NCI-H460 (cell line): Measurements from ENCODE around the gene ZNF331. TPM values are rescaled to one million over a fixed set of nuclear protein-coding genes. Genes with fewer than 3 reads are reported as not detected.

ENCODE experiments used
- DNase-seq: peaks from one replicate; pipeline ENCODE4 v3.0.0-alpha.2; 2016; ENCODE audit warnings: low read depth; ENCODE audit errors: extremely low read depth
- total RNA-seq: library from RNA; depleted of rRNA; stranded (reverse); fragments of >200 nt; shearing (Covaris generic); gene quantifications from 2 replicates; pipeline ENCODE4 v1.2.3, GENCODE V29; 2014

Gene ZNF331
- total RNA-seq, 1 experiment from 2014 or later, result 0.07 TPM

DNA sequence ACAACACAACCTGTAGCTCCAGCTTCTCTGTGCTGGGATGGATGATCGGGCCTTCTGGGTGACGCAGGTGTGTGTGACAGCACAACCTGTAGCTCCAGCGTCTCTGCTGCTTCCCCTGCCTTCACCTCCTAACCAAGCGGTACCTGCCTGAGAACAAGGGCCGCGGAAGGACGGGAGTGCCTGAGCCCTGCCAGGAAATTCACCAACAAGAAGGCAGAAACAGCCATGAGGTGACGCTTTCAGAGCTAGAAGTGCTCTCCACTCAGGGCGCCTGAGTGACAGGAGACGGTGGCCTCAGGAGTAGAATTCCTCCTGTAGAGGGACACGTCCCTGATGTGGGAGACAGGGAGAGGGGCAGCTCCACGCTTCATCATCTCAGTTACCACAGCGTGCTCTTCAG lies 17.4 kb downstream of the ZNF331 start:
- no peak for DNase-seq

GRCh38 chr19:53571339-53571738 lies 33.4 kb downstream of the ZNF331 start:
- DNase-seq, result no peak

DNA sequence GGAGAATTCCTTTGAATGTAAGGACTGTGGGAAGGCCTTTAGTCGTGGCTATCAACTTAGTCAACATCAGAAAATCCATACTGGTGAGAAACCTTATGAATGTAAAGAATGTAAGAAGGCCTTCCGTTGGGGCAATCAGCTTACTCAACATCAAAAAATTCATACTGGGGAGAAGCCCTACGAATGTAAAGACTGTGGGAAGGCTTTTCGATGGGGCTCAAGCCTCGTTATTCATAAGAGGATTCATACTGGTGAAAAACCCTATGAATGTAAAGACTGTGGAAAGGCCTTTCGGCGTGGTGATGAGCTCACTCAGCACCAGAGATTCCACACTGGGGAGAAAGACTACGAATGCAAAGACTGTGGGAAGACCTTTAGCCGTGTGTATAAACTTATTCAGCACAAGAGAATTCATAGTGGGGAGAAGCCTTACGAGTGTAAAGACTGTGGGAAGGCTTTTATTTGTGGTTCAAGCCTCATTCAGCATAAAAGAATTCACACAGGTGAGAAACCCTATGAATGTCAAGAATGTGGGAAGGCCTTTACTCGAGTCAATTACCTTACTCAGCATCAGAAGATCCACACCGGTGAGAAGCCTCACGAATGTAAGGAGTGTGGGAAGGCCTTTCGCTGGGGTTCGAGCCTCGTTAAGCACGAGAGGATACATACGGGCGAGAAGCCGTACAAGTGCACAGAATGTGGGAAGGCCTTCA lies 39.2 kb downstream of the ZNF331 start:
- no peak for DNase-seq

DNA sequence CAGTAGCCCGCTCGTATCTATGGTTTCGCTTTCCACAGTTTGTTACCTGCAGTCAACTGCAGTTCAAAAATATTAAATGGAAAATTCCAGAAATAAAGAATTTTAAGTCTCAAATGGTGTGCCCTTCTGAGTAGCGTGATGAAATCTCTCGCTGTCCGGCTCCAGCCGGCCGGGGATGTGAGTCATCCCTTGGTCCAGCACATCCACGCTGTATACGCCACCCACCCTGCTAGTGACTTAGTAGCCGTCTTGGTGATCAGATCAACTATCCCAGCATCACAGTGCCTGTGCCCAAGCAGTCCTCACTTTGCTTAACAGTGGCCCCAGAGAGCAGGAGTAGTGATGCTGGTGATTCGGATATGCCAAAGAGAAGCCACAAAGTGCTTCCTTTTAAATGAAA lies 40.0 kb downstream of the ZNF331 start:
- no peak for DNase-seq

DNA sequence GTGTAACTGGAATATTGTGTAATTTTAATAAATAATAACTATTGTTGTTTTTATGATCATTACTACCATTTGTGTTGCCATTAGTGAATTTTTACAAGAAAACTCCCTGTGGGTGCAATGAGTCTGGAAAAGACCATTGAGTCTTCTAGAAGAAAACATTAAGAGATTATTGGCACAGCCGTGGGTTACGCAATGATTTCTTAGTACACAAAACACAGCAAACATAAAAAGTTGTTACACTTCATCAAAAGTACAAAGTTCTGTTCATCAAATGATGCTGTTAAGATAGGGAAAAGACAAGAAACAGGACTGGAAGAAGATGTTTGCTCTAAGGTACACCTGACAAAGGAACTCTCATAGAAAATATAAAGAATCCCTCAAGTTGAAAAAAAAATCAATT lies 41.6 kb downstream of the ZNF331 start:
- DNase-seq, result no peak

DNA sequence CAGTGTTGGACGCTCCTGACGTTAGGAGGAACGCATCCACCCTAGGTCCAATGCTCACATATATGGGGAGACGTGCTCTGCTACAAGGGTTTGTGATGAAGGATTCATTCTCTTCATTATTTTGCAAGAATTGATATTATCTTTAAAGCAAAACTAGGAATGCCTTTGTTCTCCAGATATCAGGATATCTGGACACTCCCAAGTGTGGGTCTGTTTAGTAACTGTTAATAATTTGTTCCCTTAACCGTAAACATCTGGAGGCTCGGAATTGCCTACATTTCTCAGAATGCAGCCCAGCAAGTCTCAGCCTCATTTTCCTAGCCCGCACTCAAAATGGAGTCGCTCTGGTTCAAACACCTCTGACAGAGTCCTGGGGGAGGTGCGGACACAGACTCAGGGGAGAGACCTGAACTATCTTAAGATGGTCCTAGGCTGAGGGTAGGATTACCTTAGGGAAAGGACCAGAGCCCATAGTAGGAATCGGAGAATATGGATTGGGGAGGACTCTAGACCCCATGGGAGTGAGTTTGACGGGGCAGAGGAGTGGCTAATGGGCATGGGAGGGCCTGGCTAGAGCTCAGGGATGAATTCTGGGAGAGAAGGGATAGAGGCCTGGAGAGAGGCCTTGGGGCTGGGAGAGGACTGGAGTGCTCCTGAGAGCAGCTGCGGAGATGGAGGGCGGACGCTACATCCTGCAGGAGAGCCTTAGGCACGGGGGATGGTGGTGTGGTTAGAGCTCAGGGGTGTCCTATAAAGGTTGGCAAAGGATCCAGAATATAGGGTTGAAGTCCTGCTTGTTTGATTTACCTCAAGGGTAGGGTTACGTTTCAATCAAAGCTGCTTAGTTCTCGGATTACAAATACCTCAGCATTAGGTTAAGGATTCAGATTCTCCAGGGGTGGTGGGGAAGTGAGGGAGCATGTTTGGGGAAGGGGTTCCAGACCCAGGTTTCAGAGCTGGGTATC lies 43.2 kb downstream of the ZNF331 start:
- DNase-seq, result no peak

DNA sequence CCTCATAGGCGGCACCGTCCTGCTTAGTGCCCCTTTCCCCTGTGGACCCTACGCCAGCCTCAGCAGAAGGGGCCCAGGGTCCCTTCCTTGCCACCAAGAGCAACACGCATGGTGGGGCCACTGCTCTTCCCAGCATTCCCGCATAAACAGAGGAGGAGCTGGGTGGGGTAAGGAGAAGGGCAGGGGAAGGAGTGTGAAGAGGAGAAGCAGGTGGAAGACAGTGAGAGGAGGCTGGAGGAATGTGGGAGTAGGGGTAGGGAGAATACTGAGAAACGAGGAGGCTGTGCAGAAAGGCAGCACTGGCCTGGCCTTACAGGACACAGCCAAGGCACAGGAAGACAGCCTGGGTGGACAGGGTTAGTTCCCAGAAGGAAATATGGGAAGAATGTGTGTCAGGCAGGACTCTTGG lies 43.9 kb downstream of the ZNF331 start:
- no peak for DNase-seq

- DNase-seq, result no peak
Measured at GRCh38 chr19:53583181-53583580, 45.2 kb downstream of the ZNF331 start.

DNA sequence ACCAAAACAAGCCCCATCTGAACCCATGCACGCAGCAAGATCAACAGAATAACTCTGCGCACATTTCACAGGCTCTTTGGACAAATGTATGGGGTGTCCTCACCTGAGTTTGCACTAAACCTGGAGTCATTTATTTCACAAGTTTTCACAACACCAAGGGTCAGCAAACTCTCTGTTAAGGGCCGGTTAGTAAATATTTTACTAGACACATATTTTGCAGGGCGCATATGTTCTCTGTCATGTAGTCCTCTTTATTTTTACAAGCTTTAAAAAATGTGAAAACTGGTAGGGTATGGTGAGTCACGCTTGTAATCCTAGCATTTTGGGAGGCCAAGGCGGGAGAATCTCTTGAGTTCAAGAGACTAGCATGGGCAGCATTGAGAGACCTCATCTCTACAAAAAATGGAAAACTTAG lies 48.3 kb downstream of the ZNF331 start:
- no peak for DNase-seq

GRCh38 chr19:53594811-53595509 lies 57.0 kb downstream of the ZNF331 start:
- DNase-seq, result no peak

GRCh38 chr19:53595510-53595867 lies 57.5 kb downstream of the ZNF331 start:
- DNase-seq, result no peak

DNA sequence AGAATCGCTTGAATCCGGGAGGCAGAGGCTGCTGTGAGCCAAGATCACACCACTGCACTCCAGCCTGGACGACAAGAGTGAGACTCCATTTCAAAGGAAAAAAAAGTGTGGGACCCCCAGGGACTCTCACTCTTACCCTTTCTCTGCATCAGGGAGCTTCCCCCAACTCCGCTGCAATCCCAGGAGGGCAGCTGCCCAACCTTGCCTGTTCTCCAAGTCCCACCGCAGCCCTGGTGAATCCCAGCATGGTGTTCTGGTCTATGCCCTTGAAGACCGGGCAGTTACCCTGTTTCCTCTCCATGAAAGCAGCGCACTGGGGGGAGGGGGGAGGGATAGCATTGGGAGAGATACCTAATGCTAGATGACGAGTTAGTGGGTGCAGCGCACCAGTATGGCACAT lies 58.1 kb downstream of the ZNF331 start:
- no peak for DNase-seq

DNA sequence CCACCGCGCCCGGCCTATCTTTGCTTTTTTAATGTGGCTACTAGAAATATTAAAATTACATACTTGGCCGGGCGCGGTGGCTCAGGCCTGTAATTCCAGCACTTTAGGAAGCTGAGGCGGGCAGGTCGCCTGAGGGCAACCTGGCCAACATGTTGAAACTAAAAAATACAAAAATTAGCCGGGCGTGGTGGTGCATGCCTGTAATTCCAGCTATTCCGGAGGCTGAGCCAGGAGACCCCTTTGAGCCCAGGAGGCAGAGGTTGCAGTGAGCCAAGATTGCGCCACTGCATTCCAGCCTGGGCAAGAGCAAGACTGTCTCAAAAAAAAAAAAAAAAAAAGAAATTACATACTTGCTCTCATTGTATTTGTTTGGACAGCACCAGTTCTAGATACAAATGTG lies 59.1 kb downstream of the ZNF331 start:
- DNase-seq, result no peak

DNA sequence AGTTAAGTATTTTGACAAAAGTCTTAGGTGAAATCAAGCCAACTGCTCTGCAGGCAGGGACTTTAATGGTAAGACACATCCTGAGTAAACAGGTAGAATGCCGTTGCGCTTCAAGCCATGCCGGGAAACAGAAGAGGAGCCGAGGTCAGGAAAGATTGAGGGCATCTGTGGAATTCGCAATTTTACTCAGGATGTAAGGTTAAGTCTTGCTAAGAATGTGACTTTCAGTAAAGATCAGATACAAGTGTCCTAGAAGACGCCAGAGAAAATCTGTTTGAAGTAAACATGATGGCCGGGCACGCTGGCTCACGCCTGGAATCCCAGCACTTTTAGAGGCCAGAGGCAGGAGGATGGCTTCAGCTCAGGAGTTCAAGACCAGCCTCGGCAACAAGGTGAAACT lies 60.4 kb downstream of the ZNF331 start:
- DNase-seq, result no peak

DNA sequence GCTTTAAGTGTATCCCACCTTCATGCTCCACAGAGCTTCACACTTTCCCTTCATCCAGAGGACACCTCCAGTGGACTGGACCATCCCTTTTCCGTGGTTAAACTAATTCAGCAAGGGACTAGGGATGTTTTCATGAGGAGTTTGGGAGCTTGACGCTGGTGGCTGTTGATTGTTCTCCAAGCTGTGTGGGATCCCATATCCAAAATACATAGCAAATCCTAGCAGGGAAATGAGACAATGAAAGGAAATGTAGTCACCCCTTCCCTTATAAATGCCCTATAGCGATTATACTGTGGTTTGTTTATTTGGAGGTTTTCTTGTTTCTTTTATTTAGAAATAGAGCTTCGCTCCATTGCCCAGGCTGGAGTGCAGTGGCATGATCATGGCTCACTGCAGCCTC lies 62.3 kb downstream of the ZNF331 start:
- no peak for DNase-seq

DNA sequence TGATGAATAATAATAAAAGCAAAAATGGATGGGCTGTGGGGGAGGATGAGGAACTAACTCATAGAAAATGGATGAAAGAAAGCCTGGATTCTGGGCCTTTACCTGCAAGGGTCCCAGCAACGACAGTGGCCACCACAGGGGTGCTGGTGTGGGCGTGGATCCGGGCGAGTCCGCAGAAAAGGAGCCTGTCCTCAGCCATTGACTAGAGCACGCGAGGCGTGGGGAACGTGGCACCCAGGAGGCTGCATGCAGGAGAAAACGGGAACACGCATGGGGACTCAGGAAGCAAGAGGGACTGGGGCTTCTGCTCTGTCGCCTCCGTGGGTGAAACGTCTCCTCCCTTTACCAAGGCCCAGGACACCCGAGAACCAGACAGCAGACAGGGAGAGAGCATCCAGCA lies 68.1 kb downstream of the ZNF331 start:
- no peak for DNase-seq

- DNase-seq, result no peak
Measured at GRCh38 chr19:53608381-53608780, 70.4 kb downstream of the ZNF331 start.

DNA sequence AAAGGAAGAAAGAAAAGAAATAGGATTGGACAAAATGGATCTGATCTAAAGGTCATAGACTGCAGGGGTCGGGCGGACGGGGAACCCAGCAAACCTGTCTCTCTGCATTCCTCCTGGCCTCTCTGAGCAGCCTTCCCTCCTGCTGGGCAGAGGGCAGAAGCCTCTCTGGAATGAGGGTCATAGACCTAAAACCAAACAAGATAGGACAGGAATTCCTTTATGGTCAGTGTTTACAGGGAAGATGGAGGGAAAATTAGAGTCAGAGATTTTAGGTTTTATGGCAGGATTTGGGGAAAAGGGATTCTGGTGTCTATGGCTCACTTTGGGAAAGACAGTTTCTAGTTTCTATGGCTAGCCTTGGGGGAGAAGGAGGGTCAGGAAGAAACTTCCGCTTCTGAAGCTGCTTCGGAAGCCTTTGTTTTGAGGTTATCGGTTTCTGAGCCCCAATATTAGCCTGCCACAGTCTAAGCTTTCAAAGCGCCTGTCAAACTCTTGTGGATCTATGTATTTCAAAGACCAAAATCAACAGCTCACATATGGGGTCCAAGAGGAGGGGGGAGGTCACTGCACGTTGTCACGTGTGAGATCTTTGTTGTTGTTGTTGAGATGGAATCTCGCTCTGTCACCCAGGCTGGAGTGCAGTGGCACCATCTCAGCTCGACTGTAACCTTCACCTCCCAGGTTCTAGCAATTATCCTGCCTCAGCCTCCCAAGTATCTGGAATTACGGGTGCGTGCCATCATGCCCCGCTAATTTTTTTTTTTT lies 75.0 kb downstream of the ZNF331 start:
- no peak for DNase-seq

- DNase-seq, result no peak
Measured at GRCh38 chr19:53621885-53622740, 84.2 kb downstream of the ZNF331 start.
